OCI-LY7 (cell line): ENCODE measurements around the gene PEDS1. TPM values are rescaled to one million over a fixed set of nuclear protein-coding genes. Genes with fewer than 3 reads are reported as not detected.
"Not testable (repeated sequence)": the region's sequence is repeated elsewhere in the genome, so short reads cannot be mapped to it uniquely, and the experiment has no call there.

Experiments used
- Bru-seq: library from RNA; stranded (reverse); fragments of 400-500 nt; gene quantifications from one replicate; lab custom pipeline; 2021; lab: Mats Ljungman, UMichigan
- BruChase-seq, 2 experiments: library from RNA; stranded (reverse); fragments of 400-500 nt; gene quantifications; one replicate each; lab custom pipeline; 2021; lab: Mats Ljungman, UMichigan
- BruUV-seq: library from RNA; stranded (reverse); fragments of 400-500 nt; replicated peaks from 2 replicates; lab custom pipeline; 2021; lab: Mats Ljungman, UMichigan
- CTCF ChIA-PET: fragments of 300-600 bp; sonication (Branson Sonifier 250); formaldehyde crosslinking; loops from one replicate; lab custom pipeline; 2022; ENCODE audit warnings: antibody characterized with exemption; ENCODE audit not compliant: unreplicated experiment; lab: Charles Lee
- POLR2A ChIA-PET: fragments of 300-600 bp; sonication (Branson Sonifier 250); formaldehyde crosslinking; loops from one replicate; lab custom pipeline; 2022; ENCODE audit warnings: antibody characterized with exemption; lab: Charles Lee
- DNase-seq: peaks from one replicate; pipeline ENCODE4 v3.0.0-alpha.2; 2015; ENCODE audit warnings: low spot score
- H2AFZ ChIP-seq: fragments of 200-600 bp; sonication (generic), shearing (Covaris generic); 2 replicates; pipeline ENCODE4 v1.6.1; 2014; ENCODE audit warnings: mild to moderate bottlenecking, antibody characterized with exemption, low read length, moderate library complexity
- H3K27ac ChIP-seq: fragments of 200-600 bp; sonication (generic); 2 replicates; pipeline ENCODE4 v1.5.1; 2014; ENCODE audit warnings: mixed run types, low read depth, mild to moderate bottlenecking, moderate library complexity, low read length, inconsistent platforms; ENCODE audit not compliant: poor library complexity, severe bottlenecking
- H3K36me3 ChIP-seq: fragments of 200-600 bp; sonication (generic); 2 replicates; pipeline ENCODE4 v1.6.1; 2014; ENCODE audit warnings: mild to moderate bottlenecking, antibody characterized with exemption, low read length, moderate library complexity, mixed read lengths; ENCODE audit not compliant: insufficient read depth
- H3K4me1 ChIP-seq: fragments of 200-600 bp; sonication (generic); 2 replicates; pipeline ENCODE4 v1.5.1; 2014; ENCODE audit warnings: mild to moderate bottlenecking, low read length; ENCODE audit not compliant: insufficient read depth, poor library complexity, severe bottlenecking
- H3K4me2 ChIP-seq: fragments of 200-600 bp; sonication (generic); 2 replicates; pipeline ENCODE4 v1.6.1; 2014; ENCODE audit warnings: mild to moderate bottlenecking, low read length
- H3K4me3 ChIP-seq: fragments of 200-600 bp; sonication (generic); 2 replicates; pipeline ENCODE4 v1.5.1; 2014; ENCODE audit warnings: mild to moderate bottlenecking, low read depth, low read length; ENCODE audit not compliant: poor library complexity, severe bottlenecking
- H3K79me2 ChIP-seq: fragments of 200-600 bp; sonication (generic); 2 replicates; pipeline ENCODE4 v1.6.1; 2016; ENCODE audit warnings: low read depth, mild to moderate bottlenecking, low read length, moderate library complexity, mixed read lengths; ENCODE audit not compliant: insufficient read depth
- H3K9me2 ChIP-seq: fragments of 200-600 bp; sonication (generic); 2 replicates; pipeline ENCODE4 v1.6.1; 2016; ENCODE audit warnings: mild to moderate bottlenecking, low read length, mixed read lengths; ENCODE audit not compliant: insufficient read depth
- H3K9me3 ChIP-seq: fragments of 200-600 bp; sonication (generic); 2 replicates; pipeline ENCODE4 v1.6.1; 2014; ENCODE audit warnings: mild to moderate bottlenecking, mixed run types, low read length, mixed read lengths
- H4K20me1 ChIP-seq: fragments of 200-600 bp; sonication (generic); 2 replicates; pipeline ENCODE4 v1.6.1; 2014; ENCODE audit warnings: mild to moderate bottlenecking, antibody characterized with exemption, low read length, moderate library complexity, mixed read lengths; ENCODE audit not compliant: insufficient read depth
- CTCF ChIP-seq: fragments of 200-600 bp; sonication (generic); conservative IDR thresholded peaks from 2 replicates; pipeline ENCODE4 v1.5.1; 2014; ENCODE audit warnings: mild to moderate bottlenecking, antibody characterized with exemption, low read length, moderate library complexity, mixed read lengths
- EZH2phosphoT487 ChIP-seq: fragments of 200-600 bp; sonication (generic); IDR thresholded peaks from 2 replicates; pipeline ENCODE4 v1.6.1; 2018; ENCODE audit warnings: low read depth, borderline replicate concordance, mild to moderate bottlenecking, mixed run types, antibody characterized with exemption, low read length, moderate library complexity, mixed read lengths
- intact Hi-C: fragments of 100-400 bp; cut with micrococcal nuclease; formaldehyde crosslinking; loops from one replicate; pipeline ENCODE4 v1.10.0; 2022; ENCODE audit not compliant: unreplicated experiment
- long read RNA-seq: library from polyadenylated mRNA; stranded (forward); transcript quantifications from one replicate; pipeline ENCODE4 v2.0.0, GENCODE V29; 2022
- total RNA-seq, 2 experiments: library from RNA; depleted of rRNA in 1 of 2; stranded (reverse); fragments of >200 nt in 1 of 2; shearing (Covaris generic) in 1 of 2; gene quantifications; 2 replicates each; pipeline ENCODE4 v1.2.3, GENCODE V29; 2014 to 2022

PEDS1 gene
- total RNA-seq (2014; rRNA removed; shearing (Covaris generic)): 12.0 and 25.9 TPM in 2 replicates
- total RNA-seq (2022): 19.5 and 22.0 TPM in 2 replicates
- Bru-seq, nascent RNA: percentile 51 among the genes with signal in this experiment
- BruChase-seq, experiment 1, labeled RNA remaining after a 6-hour chase: percentile 65 among the genes with signal in this experiment
- BruChase-seq, experiment 2, labeled RNA remaining after a 2-hour chase: percentile 69 among the genes with signal in this experiment
- long read RNA-seq, full-length matches to known transcripts: 25 of 33 reads
- long read RNA-seq, partial matches to known transcripts: 6 of 33 reads
- long read RNA-seq, other reads (novel, unspliced or antisense): 2 of 33 reads

GRCh38 chr20:50153500-50154377 lies at the start of gene PEDS1:
TSS of gene PEDS1 (minus strand) at chr20:50153723. CDS start at chr20:50153637, 86 bp downstream.
- H3K4me3 ChIP-seq: peak within 1 kb of the TSS; percentile 96
- H2AFZ ChIP-seq: peak within 1 kb of the TSS; percentile 96
- no peaks in the 10 kb centered on the region for H4K20me1 ChIP-seq
- H3K36me3 ChIP-seq: no peaks in the 10 kb centered on the region
- no peak within 1 kb of the TSS for H3K27ac ChIP-seq
- H3K9me2 ChIP-seq: no peaks in the 10 kb centered on the region
- intact Hi-C loops: loop anchor here (5.0 kb wide), 1 partner anchor 216 kb away; the partner anchor contains the start of gene RNF114
- peak within 1 kb of the TSS; percentile 95 for H3K4me2 ChIP-seq
- BruUV-seq: no TSS peak
- peaks cover 11% of the 10 kb centered on the region; the same call in 1 of the 2 replicates for H3K79me2 ChIP-seq
- ChIA-PET CTCF (interaction anchor here (0.6 to 1.3 kb wide), 6 partner anchors 10 to 343 kb away, joined by 3 to 6 read pairs (median 3); no protein-coding TSS in a partner anchor), POLR2A (interaction anchor here (0.6 to 2.9 kb wide), 11 partner anchors 9 to 334 kb away, joined by 3 to 32 read pairs (median 5); partner anchors contain the start of gene UBE2V1)
- peaks cover 20% of the 10 kb centered on the region for H3K4me1 ChIP-seq
- peak; percentile 92 for DNase-seq
- no peak for TF ChIP-seq CTCF
- no peaks in the 10 kb centered on the region for H3K9me3 ChIP-seq

- Histone ChIP-seq H3K4me3 (no peak overlapping the region), H3K27ac (no peak overlapping the region), H3K4me2 (no peak overlapping the region), H4K20me1 (no peaks in the 10 kb centered on the region), H2AFZ (no peak overlapping the region), H3K9me3 (peaks cover 9% of the 10 kb centered on the region; the same call in 1 of the 2 replicates), H3K79me2 (no peaks in the 10 kb centered on the region), H3K36me3 (no peaks in the 10 kb centered on the region), H3K9me2 (no peaks in the 10 kb centered on the region), H3K4me1 (peaks cover 5% of the 10 kb centered on the region)
- intact Hi-C loops: no loop called here
- no peak for DNase-seq
- TF ChIP-seq CTCF: no peak
- no peak for TF ChIP-seq EZH2phosphoT487
- ChIA-PET POLR2A (no interaction called here), CTCF (no interaction called here)
- BruUV-seq: no TSS peak
Measured at GRCh38 chr20:50202677-50203076, 49.2 kb upstream of the PEDS1 start.

GRCh38 chr20:50201710-50202109 lies 48.2 kb upstream of the PEDS1 start:
- H3K9me3 ChIP-seq, H3K79me2 ChIP-seq, CTCF ChIA-PET, intact Hi-C loops, H2AFZ ChIP-seq, H3K27ac ChIP-seq, H4K20me1 ChIP-seq, H3K4me3 ChIP-seq, BruUV-seq, H3K9me2 ChIP-seq, H3K36me3 ChIP-seq, H3K4me1 ChIP-seq, H3K4me2 ChIP-seq, DNase-seq: not testable (repeated sequence)
- POLR2A ChIA-PET: interaction anchor here (0.6 kb wide), 3 partner anchors 60 to 1148 kb away, joined by 3 read pairs; no protein-coding TSS in a partner anchor
